Suprapubic skin (tissue), 4 donors: Measurements from ENCODE around the gene SERGEF. TPM values are rescaled to one million over a fixed set of nuclear protein-coding genes. Genes with fewer than 3 reads are reported as not detected.

Source experiments
- DNase-seq, 2 donors: peaks; one replicate each; pipeline ENCODE4 v3.0.0-alpha.2; 2019; ENCODE audit warnings: low spot score in 2 of 2
- H3K27ac ChIP-seq: fragments of 200-600 bp; sonication (generic); one replicate; pipeline ENCODE4 v1.5.1; 2019
- H3K27me3 ChIP-seq: fragments of 200-600 bp; sonication (generic); one replicate; pipeline ENCODE4 v1.5.1; 2019
- H3K36me3 ChIP-seq: fragments of 200-600 bp; sonication (generic); one replicate; pipeline ENCODE4 v1.5.1; 2019
- H3K4me1 ChIP-seq: fragments of 200-600 bp; sonication (generic); one replicate; pipeline ENCODE4 v1.5.1; 2019
- H3K4me3 ChIP-seq: fragments of 200-600 bp; sonication (generic); one replicate; pipeline ENCODE4 v1.5.1; 2019; ENCODE audit warnings: mild to moderate bottlenecking
- H3K9me3 ChIP-seq: fragments of 200-600 bp; sonication (generic); one replicate; pipeline ENCODE4 v1.5.1; 2019
- CTCF ChIP-seq, 2 donors: fragments of 200-600 bp in 1 of 2; fragments of 450-650 bp in 1 of 2; sonication (generic) in 1 of 2; IDR thresholded peaks; one replicate each; pipeline ENCODE4 v1.5.1; 2016 to 2019; ENCODE audit warnings: antibody characterized with exemption in 2 of 2, mild to moderate bottlenecking in 1 of 2, moderate library complexity in 1 of 2
- EP300 ChIP-seq: sonication (generic); formaldehyde crosslinking; IDR thresholded peaks from one replicate; pipeline ENCODE4 v1.6.1; 2017; ENCODE audit warnings: antibody characterized with exemption
- POLR2A ChIP-seq, 2 donors: fragments of 450-650 bp; IDR thresholded peaks; one replicate each; pipeline ENCODE4 v1.6.1; 2017; ENCODE audit warnings: antibody characterized with exemption in 2 of 2, mild to moderate bottlenecking in 2 of 2, moderate library complexity in 2 of 2
- POLR2AphosphoS5 ChIP-seq, 3 donors: sonication (generic); formaldehyde crosslinking; IDR thresholded peaks; one replicate each; pipeline ENCODE4 v1.6.1; 2017; ENCODE audit warnings: antibody characterized with exemption in 3 of 3
- WGBS: methylation state at CpG from one replicate; pipeline ENCODE4 v1.1.5; 2018; 5-methylcytosine and 5-hydroxymethylcytosine counted together
- total RNA-seq, 4 donors: library from RNA; depleted of rRNA; stranded (reverse); fragments of >200 nt; gene quantifications; one replicate each; pipeline ENCODE4 v1.1.0, GENCODE V29; 2016

SERGEF gene
- total RNA-seq, 4 donors from 2014 or later: 24.1 to 37.4 (median 29.9) TPM

- no peak overlapping the region for H3K27ac ChIP-seq
- H3K4me1 ChIP-seq: peaks cover 4% of the 10 kb centered on the region
- no peaks in the 10 kb centered on the region for H3K9me3 ChIP-seq
- no peak for DNase-seq
- no peak overlapping the region for H3K4me3 ChIP-seq
- H3K36me3 ChIP-seq: no peaks in the 10 kb centered on the region
- TF ChIP-seq CTCF (IDR thresholded peaks at IDR 0.05) (no peak), POLR2AphosphoS5 (IDR thresholded peaks at IDR 0.05) (no peak), POLR2A (IDR thresholded peaks at IDR 0.05) (no peak), EP300 (no peak)
- WGBS: 93% methylated on average over 3 of the region's 3 CpGs
- no peaks in the 10 kb centered on the region for H3K27me3 ChIP-seq
Observed at GRCh38 chr11:17838102-17838501, 174.7 kb downstream of the SERGEF start.

- no peak for DNase-seq
- no peaks in the 10 kb centered on the region for H3K9me3 ChIP-seq
- 94% methylated on average over 3 of the region's 3 CpGs for WGBS
- H3K4me3 ChIP-seq: no peak overlapping the region
- H3K27ac ChIP-seq: no peak overlapping the region
- no peaks in the 10 kb centered on the region for H3K27me3 ChIP-seq
- no peak for TF ChIP-seq EP300
- no peak for TF ChIP-seq POLR2A (IDR thresholded peaks at IDR 0.05)
- TF ChIP-seq CTCF (IDR thresholded peaks at IDR 0.05): no peak
- TF ChIP-seq POLR2AphosphoS5 (IDR thresholded peaks at IDR 0.05): no peak
- H3K4me1 ChIP-seq: no peaks in the 10 kb centered on the region
- H3K36me3 ChIP-seq: no peaks in the 10 kb centered on the region
Observed at GRCh38 chr11:17831883-17832282, 181.0 kb downstream of the SERGEF start.

- Histone ChIP-seq H3K9me3 (no peaks in the 10 kb centered on the region), H3K27me3 (no peaks in the 10 kb centered on the region), H3K4me1 (no peaks in the 10 kb centered on the region), H3K4me3 (no peak overlapping the region), H3K36me3 (no peaks in the 10 kb centered on the region), H3K27ac (no peak overlapping the region)
- no peak for TF ChIP-seq POLR2A (IDR thresholded peaks at IDR 0.05)
- TF ChIP-seq CTCF (IDR thresholded peaks at IDR 0.05): no peak
- TF ChIP-seq EP300: no peak
- no peak for TF ChIP-seq POLR2AphosphoS5 (IDR thresholded peaks at IDR 0.05)
- WGBS: 100% methylated on average over 1 of the region's 1 CpG
- no peak for DNase-seq
Observed at GRCh38 chr11:17831228-17831627, 181.6 kb downstream of the SERGEF start.

DNA sequence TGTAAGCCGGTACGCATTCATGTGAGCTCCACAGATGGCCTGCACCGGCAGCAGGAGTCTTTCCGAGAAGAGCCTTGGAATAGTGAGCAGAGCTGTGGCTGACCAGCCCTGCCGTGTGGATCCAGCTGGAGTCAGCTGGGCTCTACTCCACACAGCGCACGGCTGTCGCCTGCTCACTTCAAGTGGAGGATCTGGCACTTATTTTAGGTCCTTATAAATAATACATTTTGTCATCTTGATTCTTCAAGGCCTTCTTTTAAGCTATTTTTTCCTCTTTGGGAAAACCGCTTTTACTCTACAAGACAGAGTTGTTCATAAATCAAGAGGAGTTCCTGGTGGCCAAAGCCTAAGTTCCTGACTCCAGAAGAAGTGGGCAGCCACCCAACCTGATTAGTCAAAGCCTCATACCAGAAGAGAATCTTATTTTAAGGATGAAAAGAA lies 184.5 kb downstream of the SERGEF start:
- WGBS: 68% methylated on average over 9 of the region's 9 CpGs
- Histone ChIP-seq H3K27me3 (no peaks in the 10 kb centered on the region), H3K9me3 (no peaks in the 10 kb centered on the region), H3K36me3 (no peaks in the 10 kb centered on the region), H3K27ac (no peak overlapping the region), H3K4me1 (no peaks in the 10 kb centered on the region), H3K4me3 (no peak overlapping the region)
- TF ChIP-seq CTCF (IDR thresholded peaks at IDR 0.05): no peak
- no peak for TF ChIP-seq POLR2A (IDR thresholded peaks at IDR 0.05)
- TF ChIP-seq POLR2AphosphoS5 (IDR thresholded peaks at IDR 0.05): no peak
- no peak for TF ChIP-seq EP300
- no peak for DNase-seq

GRCh38 chr11:17827006-17827405 lies 185.8 kb downstream of the SERGEF start:
- DNase-seq: no peak
- no peak overlapping the region for H3K4me3 ChIP-seq
- no peak overlapping the region for H3K27ac ChIP-seq
- H3K36me3 ChIP-seq: no peaks in the 10 kb centered on the region
- H3K27me3 ChIP-seq: no peaks in the 10 kb centered on the region
- H3K4me1 ChIP-seq: peaks cover 4% of the 10 kb centered on the region
- TF ChIP-seq CTCF (IDR thresholded peaks at IDR 0.05): no peak
- no peak for TF ChIP-seq POLR2A (IDR thresholded peaks at IDR 0.05)
- no peak for TF ChIP-seq EP300
- TF ChIP-seq POLR2AphosphoS5 (IDR thresholded peaks at IDR 0.05): no peak
- 92% methylated on average over 5 of the region's 5 CpGs for WGBS
- no peaks in the 10 kb centered on the region for H3K9me3 ChIP-seq
